ENCODE data around the gene FARP1. TPM values are rescaled to one million over a fixed set of nuclear protein-coding genes. Genes with fewer than 3 reads are reported as not detected.

Gene FARP1
- total RNA-seq, 1 experiment from 2014 or later: 10.0 TPM

GRCh38 chr13:98285852-98286594 lies 143.1 kb downstream of the FARP1 start:
- no peak for DNase-seq (ENCODE audit: low read depth)

- DNase-seq (ENCODE audit: low read depth): no peak
Measured at GRCh38 chr13:98286799-98287198, 143.9 kb downstream of the FARP1 start.

DNA sequence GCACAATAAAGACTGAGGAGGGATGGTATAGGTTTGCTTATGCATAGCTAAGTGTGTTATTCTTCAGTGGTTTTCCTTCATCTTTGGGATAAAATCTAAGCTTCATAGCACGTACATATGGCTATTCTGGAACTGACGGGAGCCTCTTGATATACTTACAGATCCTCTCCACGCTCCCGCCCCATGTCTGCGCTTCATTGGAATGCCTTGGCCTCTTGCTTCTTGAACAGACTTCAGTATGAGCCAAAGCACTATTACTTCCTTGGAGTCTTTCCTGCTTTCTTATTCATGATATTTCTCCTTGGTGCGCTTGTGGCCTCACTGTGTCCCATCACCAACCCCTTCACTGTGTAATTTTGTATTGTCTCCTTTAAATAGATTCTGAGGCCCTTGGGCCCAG lies 145.3 kb downstream of the FARP1 start:
- DNase-seq (ENCODE audit: low read depth): no peak

DNA sequence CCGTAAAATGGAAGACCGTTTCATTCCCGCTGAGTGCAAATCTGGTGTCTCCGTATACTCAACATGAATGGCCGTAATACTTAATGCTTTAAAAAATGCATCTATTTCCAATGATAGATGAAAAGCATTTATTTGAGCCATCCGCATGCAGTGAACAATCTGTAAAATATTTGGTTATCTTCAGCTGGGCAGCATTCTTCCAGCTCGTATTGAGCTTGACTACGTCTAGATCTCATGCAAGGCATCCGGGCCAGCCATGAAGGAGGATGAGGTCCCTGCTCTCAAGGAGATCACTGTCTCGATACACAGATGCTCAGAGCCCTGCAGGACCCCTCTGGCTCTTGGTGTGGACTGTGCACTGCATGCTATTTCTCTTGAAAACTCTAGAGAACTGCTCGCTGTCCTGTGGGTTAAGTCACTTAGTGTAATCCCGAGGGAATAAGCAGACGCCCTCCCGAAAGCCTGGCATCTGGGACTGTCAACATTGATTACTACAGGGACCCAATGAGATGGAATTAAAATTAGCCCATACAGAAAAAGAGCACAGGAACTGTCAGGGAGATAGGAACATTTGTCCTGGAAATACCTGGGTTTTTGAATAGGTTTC lies 146.5 kb downstream of the FARP1 start:
- no peak for DNase-seq (ENCODE audit: low read depth)

DNA sequence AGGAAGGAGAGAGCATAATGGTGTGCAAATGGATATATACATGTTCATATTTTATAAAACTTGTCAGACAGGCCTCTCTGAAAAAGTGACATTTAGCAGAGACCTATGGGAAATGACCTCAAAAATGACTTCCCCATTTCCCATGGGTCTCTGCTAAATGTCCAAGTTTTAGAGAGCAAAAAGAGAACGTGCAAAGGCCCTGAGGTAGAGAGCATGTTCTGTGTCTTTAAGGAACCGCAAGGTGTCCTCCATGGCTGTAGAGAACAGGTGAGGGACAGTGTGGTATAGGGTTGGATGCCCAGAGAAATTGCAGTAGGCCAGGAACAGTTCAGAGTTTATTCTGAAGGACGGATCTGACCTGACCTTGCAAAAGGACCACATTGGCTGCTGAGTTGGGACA lies 147.4 kb downstream of the FARP1 start:
- no peak for DNase-seq (ENCODE audit: low read depth)

DNA sequence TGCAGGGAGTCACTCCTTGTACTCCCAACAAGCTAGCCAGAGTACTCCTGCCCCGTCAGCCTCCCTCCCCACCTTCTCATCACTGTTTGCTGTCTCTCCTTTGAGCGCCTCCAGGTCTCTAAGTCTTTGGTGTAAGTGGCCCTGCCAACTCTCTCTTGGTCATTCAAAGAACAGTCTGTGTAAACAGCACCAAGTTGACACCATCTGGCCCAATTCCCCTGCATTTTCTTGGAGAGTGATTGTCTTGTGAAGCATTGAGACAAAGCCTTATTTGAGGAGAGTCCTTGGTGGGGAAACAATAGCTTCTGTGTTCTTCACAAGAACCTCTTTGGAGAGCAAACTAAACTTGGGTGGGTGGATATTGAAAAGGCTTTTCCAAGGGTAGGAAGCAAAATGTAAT lies 148.8 kb downstream of the FARP1 start:
- DNase-seq (ENCODE audit: low read depth): peak; percentile 43

GRCh38 chr13:98293103-98293502 lies 150.2 kb downstream of the FARP1 start:
- DNase-seq (ENCODE audit: low read depth): no peak

DNA sequence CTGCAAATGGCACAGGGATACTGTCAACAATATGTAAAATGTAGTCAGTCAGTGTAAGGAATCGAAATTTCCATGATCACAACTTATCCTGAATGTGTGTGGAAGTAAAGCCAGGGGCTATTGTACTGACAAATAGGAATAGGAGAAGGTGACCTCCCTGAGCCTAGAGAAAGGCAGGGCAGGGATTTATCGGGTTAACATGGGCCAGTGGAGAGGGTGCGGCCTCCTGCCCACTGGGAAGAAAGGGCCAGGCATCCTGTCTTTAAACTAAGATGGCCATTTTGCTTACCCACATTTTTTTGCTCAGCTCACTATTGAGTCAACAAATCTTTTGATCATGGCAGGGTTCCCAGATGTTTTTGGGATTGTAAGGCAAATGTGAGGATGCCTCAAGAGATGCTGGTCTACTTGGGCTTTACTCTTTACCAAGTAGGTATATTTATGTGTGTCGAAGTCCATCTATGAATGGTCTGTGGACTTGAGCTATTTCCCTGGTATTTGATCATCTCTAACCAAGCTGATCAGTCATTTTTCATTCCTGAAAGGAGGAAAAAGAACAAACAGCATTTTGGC lies 150.8 kb downstream of the FARP1 start:
- DNase-seq (ENCODE audit: low read depth): no peak

DNA sequence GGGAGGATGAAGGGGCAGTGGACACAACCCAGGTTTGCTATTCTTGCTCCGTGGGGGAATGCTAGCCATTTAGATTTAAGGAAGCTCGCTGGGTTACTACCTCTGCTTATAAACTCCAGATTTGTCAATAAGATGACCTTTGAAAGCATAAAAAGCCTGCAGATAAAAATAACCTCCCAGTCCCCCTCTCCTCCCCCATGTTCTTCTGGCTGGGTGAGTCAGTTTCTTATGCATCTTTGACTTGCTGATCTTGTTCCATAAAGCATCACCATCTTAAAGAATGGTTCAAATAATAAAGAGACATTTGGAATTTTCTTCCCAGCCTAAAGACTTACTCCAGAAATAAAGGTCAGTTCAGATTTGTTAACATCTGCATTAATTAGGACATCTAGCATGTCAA lies 152.5 kb downstream of the FARP1 start:
- DNase-seq (ENCODE audit: low read depth): no peak

- DNase-seq (ENCODE audit: low read depth): no peak
Measured at GRCh38 chr13:98297051-98297450, 154.2 kb downstream of the FARP1 start.

DNA sequence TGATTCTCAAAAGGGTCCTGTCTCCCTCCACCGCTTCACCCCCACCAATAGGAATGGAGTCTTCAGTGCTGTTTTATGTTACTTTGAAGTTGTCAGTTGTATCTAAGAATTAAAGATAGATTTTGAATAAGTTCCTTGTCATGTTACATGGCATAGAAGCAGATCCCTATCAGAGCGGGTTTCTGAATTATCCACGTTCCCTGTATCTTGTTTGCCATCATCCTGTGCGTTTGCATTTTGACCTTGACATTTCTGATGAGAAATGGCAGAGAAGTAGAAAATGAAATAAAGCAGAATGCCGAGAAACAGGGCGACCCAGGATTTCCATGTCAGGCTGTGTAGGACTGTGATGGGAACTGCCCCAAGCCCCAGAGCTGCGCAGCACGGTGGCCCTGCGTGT lies 154.9 kb downstream of the FARP1 start:
- no peak for DNase-seq (ENCODE audit: low read depth)

GRCh38 chr13:98298599-98298998 lies 155.7 kb downstream of the FARP1 start:
- no peak for DNase-seq (ENCODE audit: low read depth)

DNA sequence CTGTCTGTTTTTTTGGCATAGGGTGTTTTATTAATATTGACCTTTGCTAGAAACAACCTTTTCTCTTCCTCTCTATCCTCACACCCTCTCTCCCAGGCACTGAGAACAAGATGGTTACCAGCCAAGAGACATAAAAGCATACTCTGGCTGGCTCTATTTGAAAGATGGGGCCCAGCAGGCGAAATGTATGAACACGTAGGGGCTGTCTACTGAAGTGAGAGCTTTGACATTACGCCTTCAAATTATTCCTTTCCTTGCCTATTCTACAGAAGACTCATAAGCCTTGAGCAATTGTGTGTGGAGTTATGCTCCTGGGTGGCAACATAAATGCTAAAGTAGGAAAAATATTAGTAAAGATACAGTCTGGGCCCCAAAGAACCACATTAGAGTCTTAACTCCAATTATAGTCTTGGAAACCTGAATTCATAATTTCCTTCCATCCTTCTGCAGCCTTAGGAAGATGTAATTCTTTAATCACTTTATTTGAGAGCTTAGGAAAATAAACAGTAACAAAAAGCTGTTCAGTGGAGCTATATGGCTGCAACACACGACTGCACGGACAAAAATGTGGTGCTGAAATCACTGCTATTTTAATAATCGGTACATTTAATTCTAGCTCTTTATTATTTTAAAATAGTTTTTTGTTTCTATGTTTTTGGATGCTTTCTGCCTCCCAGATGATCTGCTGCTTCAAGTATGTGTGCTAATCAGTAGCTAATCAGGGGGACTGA lies 156.5 kb downstream of the FARP1 start:
- no peak for DNase-seq (ENCODE audit: low read depth)

DNA sequence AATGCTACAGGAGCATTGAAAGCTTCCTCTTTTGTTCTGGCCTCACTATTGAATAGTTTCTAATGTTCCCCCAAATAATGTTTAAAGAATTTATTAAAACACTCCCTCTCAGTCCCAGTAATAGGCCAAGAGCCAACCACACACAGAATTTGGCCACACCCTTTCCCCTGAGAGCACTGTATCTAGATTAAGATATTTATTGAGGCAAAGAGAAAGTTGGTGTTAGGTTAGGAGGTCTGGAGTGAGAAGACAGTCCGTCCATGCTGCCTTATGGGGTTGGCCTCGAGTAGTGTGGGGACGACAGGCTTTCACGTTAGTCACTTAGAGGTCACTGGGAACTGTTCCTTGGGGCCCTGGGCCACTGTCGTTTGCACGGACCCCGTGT lies 157.1 kb downstream of the FARP1 start:
- DNase-seq (ENCODE audit: low read depth): no peak

- DNase-seq (ENCODE audit: low read depth): peak; percentile 40
Measured at GRCh38 chr13:98300956-98301641, 158.2 kb downstream of the FARP1 start.

DNA sequence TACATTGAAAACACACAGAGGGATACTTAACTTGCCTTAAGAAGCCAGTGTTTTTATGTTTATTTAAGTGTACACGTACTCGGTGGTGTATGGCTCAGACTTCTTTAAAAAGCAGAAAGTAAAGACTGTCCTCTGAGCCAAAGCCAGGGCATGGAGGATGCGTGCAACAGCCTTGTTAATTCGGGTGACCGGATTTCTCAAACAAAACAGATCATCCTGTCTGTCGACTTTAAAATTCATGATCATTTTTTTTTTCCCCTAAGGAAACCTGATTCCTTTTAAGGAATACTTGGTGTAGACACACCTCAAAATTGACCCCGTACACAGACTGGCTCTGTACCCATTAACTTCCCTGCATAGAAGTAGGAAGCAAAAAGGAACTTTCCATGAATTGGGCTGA lies 158.8 kb downstream of the FARP1 start:
- peak; percentile 46 for DNase-seq (ENCODE audit: low read depth)

DNA sequence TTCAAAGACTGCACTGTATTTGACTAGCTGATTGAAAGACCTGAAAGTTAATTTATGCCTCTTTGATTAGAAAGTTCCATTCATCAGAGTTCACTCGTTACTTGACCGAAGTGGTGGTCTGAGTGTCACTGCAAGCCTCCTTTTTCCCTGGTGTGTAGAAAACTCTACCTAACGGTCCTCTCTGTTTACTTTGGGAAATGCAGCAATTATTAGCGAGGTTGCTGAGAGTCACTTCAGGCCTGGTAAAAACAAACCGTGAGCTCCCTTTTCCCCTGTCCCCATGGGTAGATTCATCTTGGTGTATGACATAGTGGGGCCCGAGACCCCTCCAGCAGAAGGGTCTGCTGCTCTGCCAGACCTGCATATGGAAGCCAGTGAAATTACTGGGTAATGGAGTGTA lies 161.0 kb downstream of the FARP1 start:
- DNase-seq (ENCODE audit: low read depth): no peak

- DNase-seq (ENCODE audit: low read depth): no peak
Measured at GRCh38 chr13:98305670-98306069, 162.8 kb downstream of the FARP1 start.

DNA sequence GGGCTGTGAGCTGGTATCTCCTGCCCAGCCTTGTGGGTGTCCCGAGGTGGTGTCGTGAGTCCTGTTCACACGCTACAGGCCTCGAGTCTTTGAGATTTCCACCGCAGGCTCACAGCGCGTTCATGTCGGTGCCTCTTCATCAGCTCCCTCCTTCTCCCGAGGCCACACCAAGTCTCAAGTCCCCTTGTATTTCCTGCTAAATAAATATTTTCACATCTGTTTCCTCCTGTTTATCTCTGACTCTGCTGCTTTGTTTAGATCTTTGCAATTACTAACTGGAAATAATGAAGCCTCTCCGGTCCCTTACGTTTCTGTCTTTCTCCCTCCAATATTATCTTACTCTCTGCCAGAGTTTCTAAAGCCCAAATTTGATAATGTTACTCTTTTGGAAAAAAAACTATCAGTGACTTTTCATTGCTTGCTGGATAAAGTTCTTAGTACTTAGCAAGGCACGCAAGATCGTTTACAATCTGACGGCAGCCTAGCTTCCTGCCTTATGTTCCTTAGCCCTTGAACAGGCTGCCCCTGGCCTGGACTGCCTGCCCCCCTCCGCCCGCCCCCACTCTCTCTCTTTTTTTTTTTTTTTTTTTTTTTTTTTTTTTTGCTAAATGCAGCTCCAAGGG lies 164.7 kb downstream of the FARP1 start:
- DNase-seq (ENCODE audit: low read depth): no peak

GRCh38 chr13:98308086-98308911 lies 165.4 kb downstream of the FARP1 start:
- no peak for DNase-seq (ENCODE audit: low read depth)

All from RPMI7951 (cell line).